HCT116 (cell line): ENCODE results near the gene HRH4.

ENCODE experiments used
- CEBPB ChIP-seq: IDR thresholded peaks from 2 replicates; pipeline ENCODE4 v1.6.1; 2012; ENCODE audit warnings: low read depth
- EGR1 ChIP-seq: IDR thresholded peaks from 2 replicates; pipeline ENCODE4 v1.6.1; 2012; ENCODE audit warnings: low read depth
- EZH2 ChIP-seq: fragments of 200-600 bp; sonication (generic); IDR thresholded peaks from 2 replicates; pipeline ENCODE4 v1.6.1; 2017; ENCODE audit warnings: antibody characterized with exemption, mixed run types
- EZH2phosphoT487 ChIP-seq: fragments of 200-600 bp; IDR thresholded peaks from 2 replicates; pipeline ENCODE4 v1.6.1; 2018; ENCODE audit warnings: antibody characterized with exemption, borderline replicate concordance
- FOSL1 ChIP-seq: IDR thresholded peaks from 2 replicates; pipeline ENCODE4 v1.6.1; 2012; ENCODE audit warnings: low read depth
- POLR2A ChIP-seq: IDR thresholded peaks from 2 replicates; pipeline ENCODE4 v1.7.0; 2011; ENCODE audit warnings: borderline replicate concordance; ENCODE audit not compliant: insufficient read depth, insufficient read length; ENCODE audit errors: extremely low read depth
- SIN3A ChIP-seq: IDR thresholded peaks from 2 replicates; pipeline ENCODE4 v1.6.1; 2012; ENCODE audit warnings: low read depth
- YY1 ChIP-seq: IDR thresholded peaks from 2 replicates; pipeline ENCODE4 v1.6.1; 2011; ENCODE audit warnings: low read length, low read depth, moderate library complexity, mild to moderate bottlenecking; ENCODE audit not compliant: insufficient replicate concordance; ENCODE audit errors: extremely low read depth
- ZNF274 ChIP-seq: fragments of 200-500 bp; sonication (Bioruptor generic); IDR thresholded peaks from 2 replicates; pipeline ENCODE4 v1.6.1; 2014; ENCODE audit warnings: mild to moderate bottlenecking, low read depth, low read length, inconsistent platforms
- TF ChIP-seq, protein P1 (sequence below), 3 experiments: fragments of 200-600 bp in 1 of 3; sonication (generic) in 1 of 3; IDR thresholded peaks in 2 of 3; conservative IDR thresholded peaks in 1 of 3; 2 replicates each; pipeline ENCODE4 v1.5.1; 2012 to 2017; ENCODE audit warnings: low read depth in 2 of 3, low read length in 2 of 3, antibody characterized with exemption in 1 of 3, borderline replicate concordance in 1 of 3, control low read depth in 1 of 3, mild to moderate bottlenecking in 1 of 3, mixed read lengths in 1 of 3, mixed run types in 1 of 3, moderate library complexity in 1 of 3; ENCODE audit not compliant: insufficient read depth in 1 of 3
- TF ChIP-seq, protein P2 (sequence below): IDR thresholded peaks from 2 replicates; pipeline ENCODE4 v1.6.1; 2012; ENCODE audit warnings: low read depth
- TF ChIP-seq, protein P3 (sequence below): IDR thresholded peaks from 2 replicates; pipeline ENCODE4 v1.6.1; 2012

DNA sequence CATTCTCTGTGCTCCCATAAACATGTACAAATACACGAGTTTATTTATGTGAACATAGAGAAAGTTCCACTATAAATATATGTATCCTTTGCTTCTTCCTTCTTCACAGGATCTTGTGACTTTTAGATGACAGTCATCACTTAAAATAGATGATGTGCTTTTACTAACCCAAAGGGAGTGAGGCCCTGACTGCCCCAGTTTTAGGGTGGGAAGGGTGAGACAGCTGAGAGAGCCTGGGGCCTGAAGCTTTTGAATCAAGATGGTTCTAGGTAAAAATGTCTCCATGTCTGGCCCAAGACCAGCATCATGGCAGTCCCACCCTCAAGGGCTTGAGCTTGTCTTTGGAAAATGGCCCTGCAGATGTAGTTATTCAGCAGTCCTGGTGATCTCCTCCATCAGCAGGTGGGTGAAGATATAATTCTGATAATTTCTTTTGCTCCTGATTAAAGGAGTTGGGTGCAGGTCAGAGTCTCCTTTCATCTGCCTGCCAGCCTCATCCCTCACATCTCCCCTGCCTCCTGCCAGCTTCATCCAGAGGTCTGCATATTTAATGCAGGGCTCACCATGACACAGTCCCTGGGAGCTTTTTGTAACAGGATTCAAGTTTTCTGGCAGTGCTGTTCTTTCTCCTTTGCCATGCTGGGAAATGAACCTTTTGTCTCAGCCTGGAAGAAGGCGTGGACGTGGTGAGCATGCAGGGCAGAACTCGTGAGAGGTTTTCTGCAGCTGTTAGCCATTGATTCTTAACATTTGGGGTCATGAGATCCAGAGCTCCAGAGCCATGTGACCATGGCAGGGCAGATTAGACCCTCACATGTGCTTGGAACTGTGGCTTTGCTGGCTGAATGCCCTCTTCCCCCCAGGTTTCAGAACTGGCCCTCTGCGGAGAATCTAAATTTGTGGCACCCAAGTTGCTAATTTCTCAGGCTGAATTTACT, 2.7 kb downstream of the HRH4 start:
- TF ChIP-seq, protein P1, sequence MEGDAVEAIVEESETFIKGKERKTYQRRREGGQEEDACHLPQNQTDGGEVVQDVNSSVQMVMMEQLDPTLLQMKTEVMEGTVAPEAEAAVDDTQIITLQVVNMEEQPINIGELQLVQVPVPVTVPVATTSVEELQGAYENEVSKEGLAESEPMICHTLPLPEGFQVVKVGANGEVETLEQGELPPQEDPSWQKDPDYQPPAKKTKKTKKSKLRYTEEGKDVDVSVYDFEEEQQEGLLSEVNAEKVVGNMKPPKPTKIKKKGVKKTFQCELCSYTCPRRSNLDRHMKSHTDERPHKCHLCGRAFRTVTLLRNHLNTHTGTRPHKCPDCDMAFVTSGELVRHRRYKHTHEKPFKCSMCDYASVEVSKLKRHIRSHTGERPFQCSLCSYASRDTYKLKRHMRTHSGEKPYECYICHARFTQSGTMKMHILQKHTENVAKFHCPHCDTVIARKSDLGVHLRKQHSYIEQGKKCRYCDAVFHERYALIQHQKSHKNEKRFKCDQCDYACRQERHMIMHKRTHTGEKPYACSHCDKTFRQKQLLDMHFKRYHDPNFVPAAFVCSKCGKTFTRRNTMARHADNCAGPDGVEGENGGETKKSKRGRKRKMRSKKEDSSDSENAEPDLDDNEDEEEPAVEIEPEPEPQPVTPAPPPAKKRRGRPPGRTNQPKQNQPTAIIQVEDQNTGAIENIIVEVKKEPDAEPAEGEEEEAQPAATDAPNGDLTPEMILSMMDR (IDR thresholded peaks at IDR 0.05 in 2 of 3, conservative IDR thresholded peaks at IDR 0.05 in 1 of 3; ENCODE audit: borderline replicate concordance in 1 of 3, insufficient read depth in 1 of 3, low read depth in 2 of 3, low read length in 2 of 3), result no peak
- TF ChIP-seq EZH2 (no peak), CEBPB (no peak), EZH2phosphoT487 (no peak), EGR1 (no peak), ZNF274 (no peak), FOSL1 (no peak), POLR2A (no peak), SIN3A (no peak), YY1 (no peak)
- TF ChIP-seq, protein P2, sequence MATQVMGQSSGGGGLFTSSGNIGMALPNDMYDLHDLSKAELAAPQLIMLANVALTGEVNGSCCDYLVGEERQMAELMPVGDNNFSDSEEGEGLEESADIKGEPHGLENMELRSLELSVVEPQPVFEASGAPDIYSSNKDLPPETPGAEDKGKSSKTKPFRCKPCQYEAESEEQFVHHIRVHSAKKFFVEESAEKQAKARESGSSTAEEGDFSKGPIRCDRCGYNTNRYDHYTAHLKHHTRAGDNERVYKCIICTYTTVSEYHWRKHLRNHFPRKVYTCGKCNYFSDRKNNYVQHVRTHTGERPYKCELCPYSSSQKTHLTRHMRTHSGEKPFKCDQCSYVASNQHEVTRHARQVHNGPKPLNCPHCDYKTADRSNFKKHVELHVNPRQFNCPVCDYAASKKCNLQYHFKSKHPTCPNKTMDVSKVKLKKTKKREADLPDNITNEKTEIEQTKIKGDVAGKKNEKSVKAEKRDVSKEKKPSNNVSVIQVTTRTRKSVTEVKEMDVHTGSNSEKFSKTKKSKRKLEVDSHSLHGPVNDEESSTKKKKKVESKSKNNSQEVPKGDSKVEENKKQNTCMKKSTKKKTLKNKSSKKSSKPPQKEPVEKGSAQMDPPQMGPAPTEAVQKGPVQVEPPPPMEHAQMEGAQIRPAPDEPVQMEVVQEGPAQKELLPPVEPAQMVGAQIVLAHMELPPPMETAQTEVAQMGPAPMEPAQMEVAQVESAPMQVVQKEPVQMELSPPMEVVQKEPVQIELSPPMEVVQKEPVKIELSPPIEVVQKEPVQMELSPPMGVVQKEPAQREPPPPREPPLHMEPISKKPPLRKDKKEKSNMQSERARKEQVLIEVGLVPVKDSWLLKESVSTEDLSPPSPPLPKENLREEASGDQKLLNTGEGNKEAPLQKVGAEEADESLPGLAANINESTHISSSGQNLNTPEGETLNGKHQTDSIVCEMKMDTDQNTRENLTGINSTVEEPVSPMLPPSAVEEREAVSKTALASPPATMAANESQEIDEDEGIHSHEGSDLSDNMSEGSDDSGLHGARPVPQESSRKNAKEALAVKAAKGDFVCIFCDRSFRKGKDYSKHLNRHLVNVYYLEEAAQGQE, result no peak
- TF ChIP-seq, protein P3, sequence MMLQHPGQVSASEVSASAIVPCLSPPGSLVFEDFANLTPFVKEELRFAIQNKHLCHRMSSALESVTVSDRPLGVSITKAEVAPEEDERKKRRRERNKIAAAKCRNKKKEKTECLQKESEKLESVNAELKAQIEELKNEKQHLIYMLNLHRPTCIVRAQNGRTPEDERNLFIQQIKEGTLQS, result no peak
